NB4 (cell line): ENCODE measurements around the gene SHF.

Source experiments
- CTCF ChIP-seq: IDR thresholded peaks from one replicate; pipeline ENCODE4 v1.5.1; 2012; ENCODE audit warnings: low read depth, low read length
- MAX ChIP-seq: IDR thresholded peaks from 2 replicates; pipeline ENCODE4 v1.6.1; 2011; ENCODE audit warnings: low read depth, low read length
- POLR2A ChIP-seq: IDR thresholded peaks from 2 replicates; pipeline ENCODE4 v1.6.1; 2011; ENCODE audit warnings: mild to moderate bottlenecking; ENCODE audit not compliant: insufficient read length; ENCODE audit errors: extremely low read depth

GRCh38 chr15:45165536-45165935 is 22.2 kb downstream of the SHF start:
- TF ChIP-seq POLR2A = no peak
- TF ChIP-seq CTCF = no peak
- no peak for TF ChIP-seq MAX
